GM19397 (cell line): ENCODE measurements around the gene HGF.
"Not testable (repeated sequence)": the region's sequence is repeated elsewhere in the genome, so short reads cannot be mapped to it uniquely, and the experiment has no call there.

ENCODE experiments used
- ATAC-seq: cut with Tn5 transposase; IDR thresholded peaks from one replicate; pipeline ENCODE4 v1.9.1; 2021; ENCODE audit warnings: mild to moderate bottlenecking, moderate library complexity; ENCODE audit not compliant: unreplicated experiment

Gene HGF

GRCh38 chr7:81725003-81725811 lies 44.6 kb downstream of the HGF start:
- ATAC-seq = no peak

GRCh38 chr7:81722250-81722649 lies 47.6 kb downstream of the HGF start:
- not testable (repeated sequence) for ATAC-seq

GRCh38 chr7:81721437-81721836 lies 48.4 kb downstream of the HGF start:
- ATAC-seq = no peak

GRCh38 chr7:81719865-81720264 lies 50.0 kb downstream of the HGF start:
- no peak for ATAC-seq

- no peak for ATAC-seq
Measured at GRCh38 chr7:81715984-81716588, 53.8 kb downstream of the HGF start.

- ATAC-seq = no peak
Measured at GRCh38 chr7:81714306-81714705, 55.5 kb downstream of the HGF start.

GRCh38 chr7:81710751-81711150 lies 59.1 kb downstream of the HGF start:
- no peak for ATAC-seq

DNA sequence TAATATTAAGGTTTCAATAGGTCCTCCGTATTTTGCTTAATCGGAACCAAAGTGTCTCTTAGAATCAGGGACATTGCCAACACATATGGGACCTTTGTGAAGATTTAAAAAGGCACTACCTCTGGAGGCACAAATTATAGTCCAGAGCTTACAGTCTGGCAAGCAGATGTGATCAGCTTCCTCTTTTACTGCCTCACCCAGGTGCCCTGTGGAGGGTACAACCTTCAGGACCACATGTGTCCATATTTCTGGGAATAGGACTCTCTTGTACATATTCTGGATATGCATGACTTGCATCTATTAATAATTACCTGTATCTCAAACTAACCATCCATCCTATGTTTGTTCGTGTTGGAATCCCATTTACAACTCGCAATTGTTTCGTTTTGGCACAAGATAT lies 60.0 kb downstream of the HGF start:
- ATAC-seq = no peak

- no peak for ATAC-seq
Measured at GRCh38 chr7:81707966-81708365, 61.9 kb downstream of the HGF start.

GRCh38 chr7:81707196-81707595 lies 62.7 kb downstream of the HGF start:
- ATAC-seq = no peak

DNA sequence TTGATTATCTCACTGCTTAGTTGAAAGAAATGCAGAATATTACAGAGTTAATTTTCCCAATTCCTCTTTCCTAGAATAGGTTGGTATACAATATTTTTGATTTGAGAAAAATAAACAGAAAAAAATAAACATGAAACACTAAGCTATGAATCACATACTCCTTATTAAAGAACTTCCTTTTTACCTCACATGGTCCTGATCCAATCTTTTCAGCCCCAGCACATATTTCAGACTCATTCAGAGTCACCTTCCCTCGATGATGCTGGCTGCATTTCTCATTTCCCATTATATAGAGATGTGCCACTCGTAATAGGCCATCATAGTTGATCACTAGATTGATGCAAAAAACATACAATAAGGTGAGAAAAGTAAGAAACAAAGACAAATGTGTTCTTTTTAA lies 64.6 kb downstream of the HGF start:
- no peak for ATAC-seq

DNA sequence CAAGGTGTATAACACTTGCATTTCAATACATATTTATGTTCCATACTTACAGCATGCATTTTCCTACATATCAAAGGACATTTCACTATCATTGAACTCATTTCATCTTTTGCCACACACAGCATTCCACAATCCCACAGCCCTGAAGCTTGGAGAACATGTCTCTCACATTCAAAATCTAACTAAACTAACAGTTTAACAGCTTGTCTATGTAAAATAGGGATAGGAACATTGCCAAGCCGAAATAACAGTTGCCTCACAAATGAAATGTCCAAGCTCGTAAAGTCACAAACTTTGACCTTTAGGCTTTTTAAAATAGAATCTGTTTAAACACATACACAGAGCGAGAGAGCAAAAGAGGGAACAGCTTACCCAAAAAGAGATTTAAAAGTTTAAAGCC lies 65.3 kb downstream of the HGF start:
- ATAC-seq = no peak

DNA sequence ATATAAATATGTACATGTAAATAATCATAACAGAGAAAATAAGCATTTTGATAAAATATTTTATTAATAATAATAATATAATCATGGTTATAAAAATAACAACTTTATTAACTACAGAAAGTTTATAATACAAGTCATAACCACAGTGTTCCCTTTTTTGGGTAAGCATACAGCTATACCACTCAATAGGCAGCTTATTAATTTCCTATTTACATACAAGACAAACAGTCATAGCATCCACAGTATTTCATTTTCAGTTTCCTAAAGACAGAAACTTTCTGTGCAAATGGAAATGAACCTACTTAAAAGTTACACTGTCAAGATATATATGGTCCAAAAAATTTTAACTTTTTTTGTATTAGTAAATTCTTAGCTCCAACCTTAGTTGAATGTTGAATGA lies 70.9 kb downstream of the HGF start:
- no peak for ATAC-seq

DNA sequence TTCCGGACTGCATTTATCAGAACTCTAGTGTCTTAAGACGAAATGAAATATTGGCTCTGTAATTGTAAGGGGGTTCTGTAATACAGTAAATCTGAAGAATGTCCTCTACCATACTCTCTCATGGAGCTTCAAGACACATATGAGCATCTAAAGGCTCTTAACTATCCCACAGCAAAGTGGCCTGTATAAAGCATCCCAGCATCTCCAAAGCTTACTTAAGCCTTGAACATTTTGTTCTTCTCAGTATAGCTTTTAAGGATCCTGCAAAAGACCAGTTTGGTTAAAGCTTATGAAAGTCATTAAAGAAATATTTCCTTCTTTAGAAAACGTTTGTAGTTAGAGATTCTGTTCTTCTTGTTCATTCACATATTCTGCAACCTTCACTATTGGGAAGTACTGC lies 75.1 kb downstream of the HGF start:
- no peak for ATAC-seq

GRCh38 chr7:81693894-81694293 lies 76.0 kb downstream of the HGF start:
- no peak for ATAC-seq

GRCh38 chr7:81693080-81693479 lies 76.8 kb downstream of the HGF start:
- ATAC-seq = no peak

GRCh38 chr7:81692146-81692905 lies 77.5 kb downstream of the HGF start:
- ATAC-seq = no peak

GRCh38 chr7:81691199-81691821 lies 78.5 kb downstream of the HGF start:
- no peak for ATAC-seq

DNA sequence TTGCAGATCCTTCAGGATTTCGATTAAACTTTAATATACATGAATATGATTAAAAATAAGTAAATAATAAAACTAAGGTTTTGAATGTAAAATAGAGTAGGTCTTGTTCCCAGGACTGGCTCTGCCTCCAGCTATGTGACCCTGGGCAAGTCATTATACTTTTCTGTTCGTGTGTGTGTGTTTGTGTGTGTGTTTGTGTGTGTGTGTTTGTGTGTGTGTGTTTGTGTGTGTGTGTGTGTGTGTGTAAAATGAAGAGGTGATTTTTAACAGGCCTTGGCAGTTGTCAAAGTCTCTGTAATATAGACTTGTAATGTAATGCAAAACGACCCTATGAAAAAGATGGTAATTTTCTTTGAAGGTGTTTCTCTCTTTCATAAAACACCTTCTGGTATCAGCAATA lies 79.2 kb downstream of the HGF start:
- no peak for ATAC-seq

DNA sequence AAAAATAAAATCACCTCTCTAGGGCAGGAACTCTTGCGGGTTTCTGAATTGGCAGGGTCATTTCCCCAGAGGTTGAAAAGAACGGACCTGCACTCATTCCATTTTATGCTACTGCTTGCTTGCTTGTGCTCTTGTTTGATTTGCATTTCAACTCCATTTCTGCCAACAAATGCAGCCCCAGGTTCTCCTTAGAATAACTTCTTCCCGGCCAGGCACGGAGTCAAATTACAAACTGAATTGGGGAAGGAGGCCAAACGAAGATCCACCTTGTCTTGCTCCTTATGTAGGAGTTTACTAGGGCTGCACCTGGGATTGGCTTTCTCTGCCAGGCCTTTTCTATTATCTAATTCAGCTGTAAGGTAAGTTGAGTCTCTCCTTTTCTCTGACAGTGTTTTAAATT lies 79.6 kb downstream of the HGF start:
- no peak for ATAC-seq

- no peak for ATAC-seq
Measured at GRCh38 chr7:81688622-81689411, 81.0 kb downstream of the HGF start.
